ENCODE measurements around the gene DLL3.

DNA sequence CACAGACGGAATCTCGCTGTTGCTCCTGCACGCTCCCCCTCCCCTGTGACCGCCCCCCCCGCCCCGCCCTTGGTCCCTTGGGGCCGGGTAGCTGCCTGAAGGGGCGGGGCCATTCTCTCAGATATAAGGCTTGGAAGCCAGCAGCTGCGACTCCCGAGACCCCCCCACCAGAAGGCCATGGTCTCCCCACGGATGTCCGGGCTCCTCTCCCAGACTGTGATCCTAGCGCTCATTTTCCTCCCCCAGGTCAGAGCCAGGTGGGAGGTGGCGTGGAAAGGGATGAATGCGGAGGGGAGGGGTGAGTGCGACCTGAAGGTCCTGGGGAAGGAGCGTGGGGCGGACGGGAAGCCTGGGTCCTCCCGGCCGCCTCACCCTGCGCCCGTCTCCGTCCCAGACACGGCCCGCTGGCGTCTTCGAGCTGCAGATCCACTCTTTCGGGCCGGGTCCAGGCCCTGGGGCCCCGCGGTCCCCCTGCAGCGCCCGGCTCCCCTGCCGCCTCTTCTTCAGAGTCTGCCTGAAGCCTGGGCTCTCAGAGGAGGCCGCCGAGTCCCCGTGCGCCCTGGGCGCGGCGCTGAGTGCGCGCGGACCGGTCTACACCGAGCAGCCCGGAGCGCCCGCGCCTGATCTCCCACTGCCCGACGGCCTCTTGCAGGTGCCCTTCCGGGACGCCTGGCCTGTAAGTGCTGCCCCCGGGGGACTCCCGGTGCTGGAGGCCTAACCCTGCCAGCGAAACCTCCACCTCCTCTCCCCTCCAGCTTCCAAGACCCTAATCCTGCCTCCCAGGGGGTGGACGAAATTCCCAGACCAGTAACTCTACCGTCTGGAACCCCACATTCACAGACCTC is at the start of gene DLL3:
- no peak for TF ChIP-seq EZH2 (IDR thresholded peaks at IDR 0.05)
- TF ChIP-seq, protein P1, sequence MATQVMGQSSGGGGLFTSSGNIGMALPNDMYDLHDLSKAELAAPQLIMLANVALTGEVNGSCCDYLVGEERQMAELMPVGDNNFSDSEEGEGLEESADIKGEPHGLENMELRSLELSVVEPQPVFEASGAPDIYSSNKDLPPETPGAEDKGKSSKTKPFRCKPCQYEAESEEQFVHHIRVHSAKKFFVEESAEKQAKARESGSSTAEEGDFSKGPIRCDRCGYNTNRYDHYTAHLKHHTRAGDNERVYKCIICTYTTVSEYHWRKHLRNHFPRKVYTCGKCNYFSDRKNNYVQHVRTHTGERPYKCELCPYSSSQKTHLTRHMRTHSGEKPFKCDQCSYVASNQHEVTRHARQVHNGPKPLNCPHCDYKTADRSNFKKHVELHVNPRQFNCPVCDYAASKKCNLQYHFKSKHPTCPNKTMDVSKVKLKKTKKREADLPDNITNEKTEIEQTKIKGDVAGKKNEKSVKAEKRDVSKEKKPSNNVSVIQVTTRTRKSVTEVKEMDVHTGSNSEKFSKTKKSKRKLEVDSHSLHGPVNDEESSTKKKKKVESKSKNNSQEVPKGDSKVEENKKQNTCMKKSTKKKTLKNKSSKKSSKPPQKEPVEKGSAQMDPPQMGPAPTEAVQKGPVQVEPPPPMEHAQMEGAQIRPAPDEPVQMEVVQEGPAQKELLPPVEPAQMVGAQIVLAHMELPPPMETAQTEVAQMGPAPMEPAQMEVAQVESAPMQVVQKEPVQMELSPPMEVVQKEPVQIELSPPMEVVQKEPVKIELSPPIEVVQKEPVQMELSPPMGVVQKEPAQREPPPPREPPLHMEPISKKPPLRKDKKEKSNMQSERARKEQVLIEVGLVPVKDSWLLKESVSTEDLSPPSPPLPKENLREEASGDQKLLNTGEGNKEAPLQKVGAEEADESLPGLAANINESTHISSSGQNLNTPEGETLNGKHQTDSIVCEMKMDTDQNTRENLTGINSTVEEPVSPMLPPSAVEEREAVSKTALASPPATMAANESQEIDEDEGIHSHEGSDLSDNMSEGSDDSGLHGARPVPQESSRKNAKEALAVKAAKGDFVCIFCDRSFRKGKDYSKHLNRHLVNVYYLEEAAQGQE (IDR thresholded peaks at IDR 0.05; ENCODE audit: low read depth) = no peak
- TF ChIP-seq POLR2A (IDR thresholded peaks at IDR 0.05; ENCODE audit: borderline replicate concordance, extremely low read depth, insufficient read depth, insufficient read length) = no peak
- TF ChIP-seq, protein P2, sequence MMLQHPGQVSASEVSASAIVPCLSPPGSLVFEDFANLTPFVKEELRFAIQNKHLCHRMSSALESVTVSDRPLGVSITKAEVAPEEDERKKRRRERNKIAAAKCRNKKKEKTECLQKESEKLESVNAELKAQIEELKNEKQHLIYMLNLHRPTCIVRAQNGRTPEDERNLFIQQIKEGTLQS (IDR thresholded peaks at IDR 0.05) = no peak
- TF ChIP-seq, protein P3, sequence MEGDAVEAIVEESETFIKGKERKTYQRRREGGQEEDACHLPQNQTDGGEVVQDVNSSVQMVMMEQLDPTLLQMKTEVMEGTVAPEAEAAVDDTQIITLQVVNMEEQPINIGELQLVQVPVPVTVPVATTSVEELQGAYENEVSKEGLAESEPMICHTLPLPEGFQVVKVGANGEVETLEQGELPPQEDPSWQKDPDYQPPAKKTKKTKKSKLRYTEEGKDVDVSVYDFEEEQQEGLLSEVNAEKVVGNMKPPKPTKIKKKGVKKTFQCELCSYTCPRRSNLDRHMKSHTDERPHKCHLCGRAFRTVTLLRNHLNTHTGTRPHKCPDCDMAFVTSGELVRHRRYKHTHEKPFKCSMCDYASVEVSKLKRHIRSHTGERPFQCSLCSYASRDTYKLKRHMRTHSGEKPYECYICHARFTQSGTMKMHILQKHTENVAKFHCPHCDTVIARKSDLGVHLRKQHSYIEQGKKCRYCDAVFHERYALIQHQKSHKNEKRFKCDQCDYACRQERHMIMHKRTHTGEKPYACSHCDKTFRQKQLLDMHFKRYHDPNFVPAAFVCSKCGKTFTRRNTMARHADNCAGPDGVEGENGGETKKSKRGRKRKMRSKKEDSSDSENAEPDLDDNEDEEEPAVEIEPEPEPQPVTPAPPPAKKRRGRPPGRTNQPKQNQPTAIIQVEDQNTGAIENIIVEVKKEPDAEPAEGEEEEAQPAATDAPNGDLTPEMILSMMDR (IDR thresholded peaks at IDR 0.05 in 2 of 3, conservative IDR thresholded peaks at IDR 0.05 in 1 of 3; ENCODE audit: borderline replicate concordance in 1 of 3, insufficient read depth in 1 of 3, low read depth in 2 of 3, low read length in 2 of 3) = no peak
- TF ChIP-seq RAD21 (IDR thresholded peaks at IDR 0.05; ENCODE audit: low read depth) = no peak

Data from HCT116 (cell line).